GM21360 (cell line): Measurements from ENCODE around the gene DNAH12.
"Not testable (repeated sequence)": the region's sequence is repeated elsewhere in the genome, so short reads cannot be mapped to it uniquely, and the experiment has no call there.

Experiments
- ATAC-seq: cut with Tn5 transposase; IDR thresholded peaks from one replicate; pipeline ENCODE4 v1.9.1; 2021; ENCODE audit warnings: mild to moderate bottlenecking, moderate library complexity; ENCODE audit not compliant: unreplicated experiment

The DNAH12 gene

GRCh38 chr3:57326498-57326897, 217.6 kb downstream of the DNAH12 start:
- ATAC-seq: not testable (repeated sequence)

GRCh38 chr3:57314204-57314603, 229.9 kb downstream of the DNAH12 start:
- ATAC-seq: no peak

GRCh38 chr3:57309769-57310360, 234.3 kb downstream of the DNAH12 start:
- no peak for ATAC-seq

GRCh38 chr3:57303520-57303919, 240.6 kb downstream of the DNAH12 start:
- ATAC-seq: not testable (repeated sequence)

- ATAC-seq: no peak
Observed at GRCh38 chr3:57298041-57298440, 246.1 kb downstream of the DNAH12 start.

GRCh38 chr3:57292897-57293526, 251.1 kb downstream of the DNAH12 start:
- no peak for ATAC-seq

GRCh38 chr3:57292159-57292896, 251.8 kb downstream of the DNAH12 start, which contains the start of gene ASB14:
Gene ASB14, minus strand, starts transcription at chr3:57292685. Its CDS starts 652 bp downstream, at chr3:57292033.
- no peak for ATAC-seq

GRCh38 chr3:57288403-57288802, 255.7 kb downstream of the DNAH12 start:
- ATAC-seq: no peak

GRCh38 chr3:57287205-57287604, 256.9 kb downstream of the DNAH12 start:
- ATAC-seq: no peak

- ATAC-seq: no peak
Observed at GRCh38 chr3:57283334-57283733, 260.8 kb downstream of the DNAH12 start.

GRCh38 chr3:57281715-57282114, 262.4 kb downstream of the DNAH12 start:
- ATAC-seq: no peak

- ATAC-seq: no peak
Observed at GRCh38 chr3:57279685-57280084, 264.5 kb downstream of the DNAH12 start.

- no peak for ATAC-seq
Observed at GRCh38 chr3:57278237-57278636, 265.9 kb downstream of the DNAH12 start.

GRCh38 chr3:57275393-57275792, 268.8 kb downstream of the DNAH12 start:
- ATAC-seq: no peak

GRCh38 chr3:57274845-57275244, 269.3 kb downstream of the DNAH12 start:
- no peak for ATAC-seq

- ATAC-seq: no peak
Observed at GRCh38 chr3:57268416-57268815, 275.7 kb downstream of the DNAH12 start.

- no peak for ATAC-seq
Observed at GRCh38 chr3:57261929-57262328, 282.2 kb downstream of the DNAH12 start.

GRCh38 chr3:57261119-57261518, 283.0 kb downstream of the DNAH12 start:
- no peak for ATAC-seq

GRCh38 chr3:57257678-57258077, 286.5 kb downstream of the DNAH12 start:
- no peak for ATAC-seq

- no peak for ATAC-seq
Observed at GRCh38 chr3:57256844-57257243, 287.3 kb downstream of the DNAH12 start.

GRCh38 chr3:57252404-57252803, 291.7 kb downstream of the DNAH12 start:
- ATAC-seq: no peak

- ATAC-seq: no peak
Observed at GRCh38 chr3:57244946-57245345, 299.2 kb downstream of the DNAH12 start.
